ENCODE measurements around the gene KCNQ5.

Gene KCNQ5

GRCh38 chr6:72784071-72784470, 162.2 kb downstream of the KCNQ5 start:
- no peak overlapping the region for H3K27ac ChIP-seq (ENCODE audit: low read depth, low read length)
- H3K4me2 ChIP-seq (ENCODE audit: low read depth, low read length, poor library complexity, severe bottlenecking), result no peak overlapping the region
- no peaks in the 10 kb centered on the region for H3K27me3 ChIP-seq (ENCODE audit: low read length)
- no peaks in the 10 kb centered on the region for H3K9me2 ChIP-seq (replicated peaks; ENCODE audit: insufficient read depth, low read length)
- no peaks in the 10 kb centered on the region for H3K9me3 ChIP-seq (ENCODE audit: insufficient read depth, low read length)
- H3F3A ChIP-seq (ENCODE audit: insufficient read depth), result no peaks in the 10 kb centered on the region
- TF ChIP-seq EZH2phosphoT487 (conservative IDR thresholded peaks at IDR 0.05; ENCODE audit: low read length), result no peak
- no peak for TF ChIP-seq CTCF (IDR thresholded peaks at IDR 0.05; ENCODE audit: insufficient read depth, low read length, poor library complexity, severe bottlenecking)
- H3K4me3 ChIP-seq (ENCODE audit: insufficient read depth, low read length, poor library complexity, severe bottlenecking), result no peak overlapping the region
- H3K36me3 ChIP-seq (ENCODE audit: low read length), result no peaks in the 10 kb centered on the region
- H4K20me1 ChIP-seq (ENCODE audit: low read depth, low read length), result no peaks in the 10 kb centered on the region
- peaks cover 68% of the 10 kb centered on the region for H3K79me2 ChIP-seq (ENCODE audit: insufficient read depth, low read length)
- no peak overlapping the region for H2AFZ ChIP-seq (ENCODE audit: low read depth, low read length, severe bottlenecking)
- H3K9ac ChIP-seq (ENCODE audit: low read length), result no peak overlapping the region

GRCh38 chr6:72784581-72784980, 162.7 kb downstream of the KCNQ5 start:
- Histone ChIP-seq H3K4me3 (ENCODE audit: insufficient read depth, low read length, poor library complexity, severe bottlenecking) (no peak overlapping the region), H3K27me3 (ENCODE audit: low read length) (no peaks in the 10 kb centered on the region), H4K20me1 (ENCODE audit: low read depth, low read length) (no peaks in the 10 kb centered on the region), H2AFZ (ENCODE audit: low read depth, low read length, severe bottlenecking) (no peak overlapping the region), H3K9me3 (ENCODE audit: insufficient read depth, low read length) (no peaks in the 10 kb centered on the region), H3K4me2 (ENCODE audit: low read depth, low read length, poor library complexity, severe bottlenecking) (no peak overlapping the region), H3K9ac (ENCODE audit: low read length) (no peak overlapping the region), H3F3A (ENCODE audit: insufficient read depth) (no peaks in the 10 kb centered on the region), H3K36me3 (ENCODE audit: low read length) (no peaks in the 10 kb centered on the region), H3K27ac (ENCODE audit: low read depth, low read length) (no peak overlapping the region), H3K79me2 (ENCODE audit: insufficient read depth, low read length) (peaks cover 70% of the 10 kb centered on the region), H3K9me2 (replicated peaks; ENCODE audit: insufficient read depth, low read length) (no peaks in the 10 kb centered on the region)
- TF ChIP-seq EZH2phosphoT487 (conservative IDR thresholded peaks at IDR 0.05; ENCODE audit: low read length) (no peak), CTCF (IDR thresholded peaks at IDR 0.05; ENCODE audit: insufficient read depth, low read length, poor library complexity, severe bottlenecking) (no peak)

GRCh38 chr6:72787391-72788031, 165.6 kb downstream of the KCNQ5 start:
- no peaks in the 10 kb centered on the region for H3K9me2 ChIP-seq (replicated peaks; ENCODE audit: insufficient read depth, low read length)
- H2AFZ ChIP-seq (ENCODE audit: low read depth, low read length, severe bottlenecking), result no peak overlapping the region
- H3K36me3 ChIP-seq (ENCODE audit: low read length), result no peaks in the 10 kb centered on the region
- no peaks in the 10 kb centered on the region; the same call in 1 of the 2 replicates for H4K20me1 ChIP-seq (ENCODE audit: low read depth, low read length)
- no peak overlapping the region for H3K4me3 ChIP-seq (ENCODE audit: insufficient read depth, low read length, poor library complexity, severe bottlenecking)
- H3K9me3 ChIP-seq (ENCODE audit: insufficient read depth, low read length), result no peaks in the 10 kb centered on the region
- no peak overlapping the region for H3K9ac ChIP-seq (ENCODE audit: low read length)
- no peak for TF ChIP-seq CTCF (IDR thresholded peaks at IDR 0.05; ENCODE audit: insufficient read depth, low read length, poor library complexity, severe bottlenecking)
- no peak for TF ChIP-seq EZH2phosphoT487 (conservative IDR thresholded peaks at IDR 0.05; ENCODE audit: low read length)
- H3K79me2 ChIP-seq (ENCODE audit: insufficient read depth, low read length), result peaks cover 51% of the 10 kb centered on the region
- H3F3A ChIP-seq (ENCODE audit: insufficient read depth), result no peaks in the 10 kb centered on the region
- no peak overlapping the region for H3K27ac ChIP-seq (ENCODE audit: low read depth, low read length)
- H3K27me3 ChIP-seq (ENCODE audit: low read length), result no peaks in the 10 kb centered on the region
- no peak overlapping the region for H3K4me2 ChIP-seq (ENCODE audit: low read depth, low read length, poor library complexity, severe bottlenecking)

Measured in SU-DHL-6 (cell line).